ACC112 (cell line): ENCODE measurements around the gene RPAIN.

Experiments
- H2AFZ ChIP-seq: fragments of 200-600 bp; sonication (generic); one replicate; pipeline ENCODE4 v1.6.0; 2017; ENCODE audit warnings: antibody characterized with exemption, low read length; ENCODE audit not compliant: unreplicated experiment
- H3K27ac ChIP-seq: fragments of 200-600 bp; sonication (generic); 2 replicates; pipeline ENCODE4 v1.5.1; 2014; ENCODE audit warnings: low read depth, mild to moderate bottlenecking, antibody characterized with exemption, low read length, moderate library complexity
- H3K27me3 ChIP-seq: fragments of 200-600 bp; sonication (generic); 2 replicates; pipeline ENCODE4 v1.6.1; 2014; ENCODE audit warnings: mild to moderate bottlenecking, antibody characterized with exemption, low read length, moderate library complexity, mixed read lengths; ENCODE audit not compliant: insufficient read depth
- H3K36me3 ChIP-seq: fragments of 200-600 bp; sonication (generic); 2 replicates; pipeline ENCODE4 v1.6.1; 2016; ENCODE audit warnings: mild to moderate bottlenecking, antibody characterized with exemption, low read length, moderate library complexity, mixed read lengths; ENCODE audit not compliant: insufficient read depth
- H3K4me1 ChIP-seq: fragments of 200-600 bp; sonication (generic); one replicate; pipeline ENCODE4 v1.6.1; 2016; ENCODE audit warnings: low read length, mixed read lengths; ENCODE audit not compliant: insufficient read depth, unreplicated experiment, control insufficient read depth
- H3K4me3 ChIP-seq: fragments of 200-600 bp; sonication (generic); 2 replicates; pipeline ENCODE4 v1.5.1; 2014; ENCODE audit warnings: mild to moderate bottlenecking, low read depth, low read length
- H3K79me2 ChIP-seq: fragments of 200-600 bp; sonication (generic); one replicate; pipeline ENCODE4 v1.6.0; 2016; ENCODE audit warnings: low read length; ENCODE audit not compliant: control insufficient read depth, unreplicated experiment, insufficient read depth

Gene RPAIN

GRCh38 chr17:5444209-5444608 lies 24.2 kb downstream of the RPAIN start:
- Histone ChIP-seq H3K27me3 (no peaks in the 10 kb centered on the region), H3K36me3 (peaks cover 22% of the 10 kb centered on the region; the same call in 1 of the 2 replicates), H2AFZ (no peak overlapping the region), H3K27ac (no peak overlapping the region), H3K4me3 (no peak overlapping the region), H3K4me1 (peaks cover 5% of the 10 kb centered on the region), H3K79me2 (no peaks in the 10 kb centered on the region)

DNA sequence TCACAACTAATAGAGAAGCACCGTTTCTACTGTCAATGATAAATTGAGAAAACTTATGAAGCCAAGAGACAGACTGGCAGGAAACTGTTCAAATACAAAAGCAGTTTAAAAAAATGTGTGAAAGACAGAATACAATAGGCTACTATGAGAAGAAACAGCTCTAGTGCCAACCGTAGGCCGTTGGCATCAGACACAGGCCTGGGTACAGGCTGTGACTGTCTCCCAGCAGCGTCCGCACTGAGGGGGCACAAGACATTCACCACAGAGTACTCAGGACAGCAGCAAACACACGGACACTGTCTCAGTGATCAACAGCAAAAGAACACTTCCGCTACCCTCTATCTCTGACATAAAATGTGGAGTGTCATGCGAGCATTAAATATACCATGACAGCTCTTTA lies 26.8 kb downstream of the RPAIN start:
- Histone ChIP-seq H3K27ac (no peak overlapping the region), H3K36me3 (peaks cover 27% of the 10 kb centered on the region), H2AFZ (no peak overlapping the region), H3K27me3 (no peaks in the 10 kb centered on the region), H3K4me3 (no peak overlapping the region), H3K79me2 (no peaks in the 10 kb centered on the region), H3K4me1 (no peaks in the 10 kb centered on the region)

DNA sequence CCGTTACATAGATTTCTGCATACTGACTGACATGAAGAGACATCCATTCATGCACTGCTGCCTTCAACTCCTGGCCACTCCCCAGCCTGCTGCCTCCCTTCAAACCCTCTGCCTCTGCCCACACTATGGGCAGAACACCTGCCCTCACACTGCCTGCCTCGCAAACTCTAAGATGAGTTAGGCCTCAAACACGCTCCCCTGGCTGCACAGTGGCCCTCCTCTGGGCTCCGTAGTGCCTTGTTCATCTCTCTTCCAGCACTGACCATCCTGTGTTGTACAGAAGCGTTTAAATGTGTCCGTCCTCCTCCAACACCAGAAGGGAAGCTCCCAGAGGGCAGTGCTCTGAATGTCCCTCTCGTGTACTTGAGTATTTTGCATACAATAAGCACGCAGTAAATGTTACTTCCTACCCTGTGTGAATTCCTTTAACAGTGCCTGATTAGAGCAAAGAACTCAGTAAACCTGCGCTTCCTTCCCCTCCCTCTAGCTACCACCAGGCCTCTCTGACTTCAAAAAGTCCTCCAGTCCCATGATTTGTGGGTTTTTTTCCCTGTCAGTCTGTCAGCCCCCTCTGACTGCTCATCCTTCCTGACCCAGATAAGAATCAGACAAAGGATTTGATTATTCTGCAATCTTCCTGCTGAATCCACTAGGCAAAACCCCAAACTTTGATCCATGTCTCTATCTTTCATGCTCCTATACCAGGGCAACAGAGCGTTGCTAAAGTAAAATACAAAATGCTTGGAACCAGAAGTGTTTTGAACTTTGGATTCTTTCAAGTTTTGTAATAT lies 44.9 kb downstream of the RPAIN start:
- Histone ChIP-seq H3K4me1 (peaks cover 12% of the 10 kb centered on the region), H3K27me3 (no peaks in the 10 kb centered on the region), H3K27ac (no peak overlapping the region), H3K79me2 (peaks cover 62% of the 10 kb centered on the region), H3K4me3 (no peak overlapping the region), H3K36me3 (peaks cover 4% of the 10 kb centered on the region; the same call in 1 of the 2 replicates), H2AFZ (no peak overlapping the region)

GRCh38 chr17:5466295-5466694 lies 46.3 kb downstream of the RPAIN start:
- Histone ChIP-seq H3K79me2 (peaks cover 62% of the 10 kb centered on the region), H3K4me1 (peaks cover 12% of the 10 kb centered on the region), H3K36me3 (no peaks in the 10 kb centered on the region), H3K4me3 (peak overlapping the region; percentile 83), H2AFZ (no peak overlapping the region), H3K27me3 (no peaks in the 10 kb centered on the region), H3K27ac (no peak overlapping the region)

GRCh38 chr17:5467416-5467815 lies 47.4 kb downstream of the RPAIN start:
- H3K27ac ChIP-seq = no peak overlapping the region
- H3K4me3 ChIP-seq = peak overlapping the region; percentile 83
- H3K4me1 ChIP-seq = peaks cover 12% of the 10 kb centered on the region
- no peaks in the 10 kb centered on the region for H3K27me3 ChIP-seq
- peaks cover 59% of the 10 kb centered on the region for H3K79me2 ChIP-seq
- H3K36me3 ChIP-seq = no peaks in the 10 kb centered on the region
- H2AFZ ChIP-seq = peak overlapping the region; percentile 23

- Histone ChIP-seq H3K4me3 (peak overlapping the region; percentile 83), H3K27me3 (no peaks in the 10 kb centered on the region), H3K79me2 (peaks cover 53% of the 10 kb centered on the region), H3K27ac (peak overlapping the region; percentile 21; the same call in 1 of the 2 replicates), H3K36me3 (peaks cover 5% of the 10 kb centered on the region; the same call in 1 of the 2 replicates), H3K4me1 (peaks cover 12% of the 10 kb centered on the region), H2AFZ (peak overlapping the region; percentile 49)
Measured at GRCh38 chr17:5468075-5468473, 48.1 kb downstream of the RPAIN start.

- H3K4me3 ChIP-seq = no peak overlapping the region
- H3K36me3 ChIP-seq = peaks cover 25% of the 10 kb centered on the region
- no peaks in the 10 kb centered on the region for H3K27me3 ChIP-seq
- no peak overlapping the region for H2AFZ ChIP-seq
- no peak overlapping the region for H3K27ac ChIP-seq
- H3K4me1 ChIP-seq = no peaks in the 10 kb centered on the region
- H3K79me2 ChIP-seq = peaks cover 11% of the 10 kb centered on the region
Measured at GRCh38 chr17:5472511-5472910, 52.5 kb downstream of the RPAIN start.

- Histone ChIP-seq H2AFZ (no peak overlapping the region), H3K4me1 (no peaks in the 10 kb centered on the region), H3K36me3 (peaks cover 39% of the 10 kb centered on the region), H3K27me3 (no peaks in the 10 kb centered on the region), H3K4me3 (no peak overlapping the region), H3K79me2 (no peaks in the 10 kb centered on the region), H3K27ac (no peak overlapping the region)
Measured at GRCh38 chr17:5473906-5474305, 53.9 kb downstream of the RPAIN start.

GRCh38 chr17:5478992-5479391 lies 59.0 kb downstream of the RPAIN start:
- Histone ChIP-seq H3K4me3 (no peak overlapping the region), H2AFZ (no peak overlapping the region), H3K79me2 (peaks cover 15% of the 10 kb centered on the region), H3K27me3 (no peaks in the 10 kb centered on the region), H3K27ac (no peak overlapping the region), H3K36me3 (peaks cover 70% of the 10 kb centered on the region), H3K4me1 (no peaks in the 10 kb centered on the region)

- no peak overlapping the region for H3K4me3 ChIP-seq
- H3K79me2 ChIP-seq = peaks cover 35% of the 10 kb centered on the region
- H3K36me3 ChIP-seq = peaks cover 63% of the 10 kb centered on the region
- no peak overlapping the region for H2AFZ ChIP-seq
- peaks cover 9% of the 10 kb centered on the region for H3K4me1 ChIP-seq
- no peak overlapping the region for H3K27ac ChIP-seq
- no peaks in the 10 kb centered on the region for H3K27me3 ChIP-seq
Measured at GRCh38 chr17:5480962-5481361, 61.0 kb downstream of the RPAIN start.

- Histone ChIP-seq H3K36me3 (peaks cover 63% of the 10 kb centered on the region), H3K4me1 (peaks cover 9% of the 10 kb centered on the region), H3K27ac (no peak overlapping the region), H3K27me3 (no peaks in the 10 kb centered on the region), H3K79me2 (peaks cover 35% of the 10 kb centered on the region), H3K4me3 (no peak overlapping the region), H2AFZ (no peak overlapping the region)
Measured at GRCh38 chr17:5481451-5481850, 61.5 kb downstream of the RPAIN start.
